Ovary (tissue), 9 donors: Measurements from ENCODE around the gene CTR9. TPM values are rescaled to one million over a fixed set of nuclear protein-coding genes. Genes with fewer than 3 reads are reported as not detected.

Source experiments
- DNase-seq, 5 donors: peaks; one replicate each; pipeline ENCODE4 v3.0.0-alpha.2; 2019 to 2020
- H3K27ac ChIP-seq, 2 donors: fragments of 200-600 bp; one replicate each; pipeline versions ENCODE4 v1.5.1 to v1.8.0; 2019 to 2022
- H3K27me3 ChIP-seq: fragments of 200-600 bp; one replicate; pipeline ENCODE4 v1.8.0; 2022
- H3K36me3 ChIP-seq: fragments of 200-600 bp; sonication (generic); one replicate; pipeline ENCODE4 v1.5.1; 2019
- H3K4me1 ChIP-seq: one replicate; pipeline ENCODE4 v1.8.1; 2013; ENCODE audit warnings: mild to moderate bottlenecking, moderate library complexity; ENCODE audit not compliant: insufficient read depth
- H3K4me3 ChIP-seq: fragments of 200-600 bp; sonication (generic); one replicate; pipeline ENCODE4 v1.5.1; 2017
- H3K9me3 ChIP-seq, 2 donors: fragments of 200-600 bp in 1 of 2; sonication (generic) in 1 of 2; one replicate each; pipeline versions ENCODE4 v1.5.1 to v1.8.1; 2013 to 2019; ENCODE audit warnings: mild to moderate bottlenecking in 1 of 2, moderate library complexity in 1 of 2
- CTCF ChIP-seq, 3 donors: fragments of 450-650 bp in 2 of 3; fragments of 200-600 bp in 1 of 3; IDR thresholded peaks; one replicate each; pipeline versions ENCODE4 v1.5.1 to v1.8.0; 2016 to 2022; ENCODE audit warnings: antibody characterized with exemption in 3 of 3, mild to moderate bottlenecking in 1 of 3
- EP300 ChIP-seq: sonication (generic); formaldehyde crosslinking; IDR thresholded peaks from one replicate; pipeline ENCODE4 v1.6.1; 2017; ENCODE audit warnings: antibody characterized with exemption
- POLR2A ChIP-seq: fragments of 450-650 bp; IDR thresholded peaks from one replicate; pipeline ENCODE4 v1.6.1; 2017; ENCODE audit warnings: antibody characterized with exemption, mild to moderate bottlenecking, moderate library complexity
- WGBS, 3 donors: extraction: QIAGEN DNeasy Blood & Tissue Kit in 1 of 3; methylation state at CpG; one replicate each; pipeline versions ENCODE4 v1.1.5 to v1.1.7; 2013 to 2017; 5-methylcytosine and 5-hydroxymethylcytosine counted together
- intact Hi-C, 4 donors: fragments of 100-400 bp; cut with DNase I; formaldehyde crosslinking; loops; one replicate each; pipeline versions ENCODE4 v1.11.0 to v1.15.1; 2022 to 2023
- polyA plus RNA-seq, 2 donors: library from polyadenylated mRNA; stranded (reverse); fragments of 200-250 nt in 1 of 2; fragments of 350-450 nt in 1 of 2; fragmentation: Illumina TruSeq in 1 of 2; extraction: RNeasy Lipid Tissue Mini Kit (QIAGEN cat#74804) in 1 of 2; gene quantifications; one replicate each; pipeline ENCODE4 v1.2.3, GENCODE V29; 2013 to 2014
- total RNA-seq, 7 donors: library from RNA; depleted of rRNA in 2 of 7; stranded (reverse); fragments of >200 nt in 2 of 7; fragmentation: NEBNext Ultra II Directional in 3 of 7; extraction: Animal tissue kit (Norgen Biotek cat#: 25700) in 3 of 7; gene quantifications; one replicate each; pipeline versions ENCODE4 v1.1.0 to v1.2.4, GENCODE V29; 2016 to 2023
- donor health status: DM: no; HTN: no; CAD: no; lungs with moderate emphysema.
- donor health status: DM: no; HTN: no; CAD: no.
- donor health status: Bipolar disorder and iron deficiency.
- donor health status: DM: yes; HTN: yes; CAD: no.
- donor health status: DM: no; HTN: no; CAD: no.
- donor health status: DM: yes; HTN: yes; CAD: no.

The CTR9 gene
- total and polyA plus RNA-seq, 9 donors: 18.0 to 40.6 (median 32.1) TPM

- intact Hi-C loops: no loop called here
- WGBS, 3 donors: 55 to 63% (median 56%) methylated on average over 4 of the region's 4 CpGs
- no peak for DNase-seq
These were observed 35.5 kb upstream of the CTR9 start for GRCh38 chr11:10715571-10715970.

GRCh38 chr11:10716122-10716521, 34.9 kb upstream of the CTR9 start:
- whole genome bisulfite sequencing, 3 donors: 52 to 64% (median 56%) methylated on average over 3 of the region's 3 CpGs
- no peak for DNase-seq
- Histone ChIP-seq H3K27ac (no peak overlapping the region), H3K4me3 (no peak overlapping the region), H3K9me3 (no peaks in the 10 kb centered on the region), H3K4me1 (peaks cover 2% of the 10 kb centered on the region), H3K36me3 (no peaks in the 10 kb centered on the region), H3K27me3 (no peaks in the 10 kb centered on the region)
- TF ChIP-seq CTCF (IDR thresholded peaks at IDR 0.05): no peak
- no peak for TF ChIP-seq EP300
- TF ChIP-seq POLR2A: no peak
- intact Hi-C loops: no loop called here

More at GRCh38 chr11:10715571-10715970, 35.5 kb upstream of the CTR9 start:
- Histone ChIP-seq H3K27ac (no peak overlapping the region), H3K27me3 (no peaks in the 10 kb centered on the region), H3K36me3 (no peaks in the 10 kb centered on the region), H3K4me1 (peaks cover 2% of the 10 kb centered on the region), H3K9me3 (no peaks in the 10 kb centered on the region), H3K4me3 (no peak overlapping the region)
- no peak for TF ChIP-seq POLR2A
- TF ChIP-seq EP300: no peak
- no peak for TF ChIP-seq CTCF (IDR thresholded peaks at IDR 0.05)

DNA sequence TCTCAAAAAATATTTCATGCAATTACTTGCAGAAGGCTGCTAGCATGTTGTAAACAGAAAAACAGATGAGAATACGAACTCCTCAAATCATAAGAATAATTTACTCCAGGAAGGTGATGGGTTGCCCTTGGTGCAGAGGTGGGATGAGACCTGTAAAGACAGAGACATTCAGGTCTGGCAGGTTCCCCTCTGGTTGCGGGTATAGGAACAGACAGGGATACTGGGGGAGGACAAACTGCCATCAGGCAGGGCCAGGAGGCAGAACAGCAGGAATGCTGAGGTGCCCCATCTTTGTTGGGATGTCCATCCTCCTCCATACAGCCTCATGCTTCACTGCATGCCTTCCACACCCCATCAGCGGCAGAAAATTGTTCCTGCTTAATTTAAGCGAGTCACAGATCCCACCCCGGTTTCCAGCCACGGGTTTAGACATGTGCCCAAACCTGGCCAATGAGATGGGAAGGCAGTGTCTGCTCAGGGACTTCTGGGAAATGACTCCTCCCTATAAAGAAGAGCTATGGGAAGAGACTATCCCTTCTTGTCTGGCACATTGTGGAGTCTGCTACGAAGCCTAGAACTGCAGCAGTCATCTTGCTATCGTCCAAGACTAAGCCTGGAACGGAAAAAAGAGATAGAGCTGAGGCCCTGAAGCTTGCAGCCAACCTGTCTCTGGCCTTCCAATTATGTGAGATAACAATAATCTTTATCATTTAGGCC, 34.3 kb upstream of the CTR9 start:
- Histone ChIP-seq H3K27ac (no peak overlapping the region), H3K4me3 (no peak overlapping the region), H3K27me3 (no peaks in the 10 kb centered on the region), H3K9me3 (no peaks in the 10 kb centered on the region), H3K36me3 (no peaks in the 10 kb centered on the region), H3K4me1 (peaks cover 2% of the 10 kb centered on the region)
- WGBS, 3 donors: 78 to 92% (median 87%) methylated on average over 9 of the region's 9 CpGs
- intact Hi-C loops: no loop called here
- TF ChIP-seq EP300 (no peak), CTCF (IDR thresholded peaks at IDR 0.05) (no peak), POLR2A (no peak)
- no peak for DNase-seq

- no peaks in the 10 kb centered on the region for H3K9me3 ChIP-seq
- H3K27me3 ChIP-seq: no peaks in the 10 kb centered on the region
- no peak for DNase-seq
- H3K4me1 ChIP-seq: peaks cover 2% of the 10 kb centered on the region
- TF ChIP-seq POLR2A: no peak
- no peak for TF ChIP-seq CTCF (IDR thresholded peaks at IDR 0.05)
- no peak for TF ChIP-seq EP300
- no peaks in the 10 kb centered on the region for H3K36me3 ChIP-seq
- intact Hi-C loops: no loop called here
- H3K27ac ChIP-seq: no peak overlapping the region
- no peak overlapping the region for H3K4me3 ChIP-seq
- 73 to 98% (median 78%) methylated on average over 2 of the region's 2 CpGs for WGBS, 3 donors
These were observed 31.4 kb upstream of the CTR9 start for GRCh38 chr11:10719616-10720015.
